ENCODE results near the gene OSTN.

The OSTN gene

GRCh38 chr3:191302451-191302850, 103.4 kb downstream of the OSTN start:
- Histone ChIP-seq H3K27me3 (ENCODE audit: insufficient read depth, poor library complexity, severe bottlenecking) (no peaks in the 10 kb centered on the region), H3K4me3 (replicated peaks; ENCODE audit: insufficient read depth, low read length) (no peak overlapping the region), H3K27ac (replicated peaks) (no peak overlapping the region)
- DNase-seq (ENCODE audit: low read depth in 1 of 2, low spot score in 1 of 2): no peak
- TF ChIP-seq, protein P1, sequence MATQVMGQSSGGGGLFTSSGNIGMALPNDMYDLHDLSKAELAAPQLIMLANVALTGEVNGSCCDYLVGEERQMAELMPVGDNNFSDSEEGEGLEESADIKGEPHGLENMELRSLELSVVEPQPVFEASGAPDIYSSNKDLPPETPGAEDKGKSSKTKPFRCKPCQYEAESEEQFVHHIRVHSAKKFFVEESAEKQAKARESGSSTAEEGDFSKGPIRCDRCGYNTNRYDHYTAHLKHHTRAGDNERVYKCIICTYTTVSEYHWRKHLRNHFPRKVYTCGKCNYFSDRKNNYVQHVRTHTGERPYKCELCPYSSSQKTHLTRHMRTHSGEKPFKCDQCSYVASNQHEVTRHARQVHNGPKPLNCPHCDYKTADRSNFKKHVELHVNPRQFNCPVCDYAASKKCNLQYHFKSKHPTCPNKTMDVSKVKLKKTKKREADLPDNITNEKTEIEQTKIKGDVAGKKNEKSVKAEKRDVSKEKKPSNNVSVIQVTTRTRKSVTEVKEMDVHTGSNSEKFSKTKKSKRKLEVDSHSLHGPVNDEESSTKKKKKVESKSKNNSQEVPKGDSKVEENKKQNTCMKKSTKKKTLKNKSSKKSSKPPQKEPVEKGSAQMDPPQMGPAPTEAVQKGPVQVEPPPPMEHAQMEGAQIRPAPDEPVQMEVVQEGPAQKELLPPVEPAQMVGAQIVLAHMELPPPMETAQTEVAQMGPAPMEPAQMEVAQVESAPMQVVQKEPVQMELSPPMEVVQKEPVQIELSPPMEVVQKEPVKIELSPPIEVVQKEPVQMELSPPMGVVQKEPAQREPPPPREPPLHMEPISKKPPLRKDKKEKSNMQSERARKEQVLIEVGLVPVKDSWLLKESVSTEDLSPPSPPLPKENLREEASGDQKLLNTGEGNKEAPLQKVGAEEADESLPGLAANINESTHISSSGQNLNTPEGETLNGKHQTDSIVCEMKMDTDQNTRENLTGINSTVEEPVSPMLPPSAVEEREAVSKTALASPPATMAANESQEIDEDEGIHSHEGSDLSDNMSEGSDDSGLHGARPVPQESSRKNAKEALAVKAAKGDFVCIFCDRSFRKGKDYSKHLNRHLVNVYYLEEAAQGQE (IDR thresholded peaks at IDR 0.05; ENCODE audit: insufficient replicate concordance, low read depth): no peak
- TF ChIP-seq POLR2AphosphoS5 (IDR thresholded peaks at IDR 0.05; ENCODE audit: low read depth) (no peak), SPI1 (IDR thresholded peaks at IDR 0.05; ENCODE audit: borderline replicate concordance, low read depth) (no peak), GABPA (IDR thresholded peaks at IDR 0.05; ENCODE audit: low read depth) (no peak)
- TF ChIP-seq, protein P2, sequence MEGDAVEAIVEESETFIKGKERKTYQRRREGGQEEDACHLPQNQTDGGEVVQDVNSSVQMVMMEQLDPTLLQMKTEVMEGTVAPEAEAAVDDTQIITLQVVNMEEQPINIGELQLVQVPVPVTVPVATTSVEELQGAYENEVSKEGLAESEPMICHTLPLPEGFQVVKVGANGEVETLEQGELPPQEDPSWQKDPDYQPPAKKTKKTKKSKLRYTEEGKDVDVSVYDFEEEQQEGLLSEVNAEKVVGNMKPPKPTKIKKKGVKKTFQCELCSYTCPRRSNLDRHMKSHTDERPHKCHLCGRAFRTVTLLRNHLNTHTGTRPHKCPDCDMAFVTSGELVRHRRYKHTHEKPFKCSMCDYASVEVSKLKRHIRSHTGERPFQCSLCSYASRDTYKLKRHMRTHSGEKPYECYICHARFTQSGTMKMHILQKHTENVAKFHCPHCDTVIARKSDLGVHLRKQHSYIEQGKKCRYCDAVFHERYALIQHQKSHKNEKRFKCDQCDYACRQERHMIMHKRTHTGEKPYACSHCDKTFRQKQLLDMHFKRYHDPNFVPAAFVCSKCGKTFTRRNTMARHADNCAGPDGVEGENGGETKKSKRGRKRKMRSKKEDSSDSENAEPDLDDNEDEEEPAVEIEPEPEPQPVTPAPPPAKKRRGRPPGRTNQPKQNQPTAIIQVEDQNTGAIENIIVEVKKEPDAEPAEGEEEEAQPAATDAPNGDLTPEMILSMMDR (IDR thresholded peaks at IDR 0.05; ENCODE audit: insufficient read depth, low read length): no peak

DNA sequence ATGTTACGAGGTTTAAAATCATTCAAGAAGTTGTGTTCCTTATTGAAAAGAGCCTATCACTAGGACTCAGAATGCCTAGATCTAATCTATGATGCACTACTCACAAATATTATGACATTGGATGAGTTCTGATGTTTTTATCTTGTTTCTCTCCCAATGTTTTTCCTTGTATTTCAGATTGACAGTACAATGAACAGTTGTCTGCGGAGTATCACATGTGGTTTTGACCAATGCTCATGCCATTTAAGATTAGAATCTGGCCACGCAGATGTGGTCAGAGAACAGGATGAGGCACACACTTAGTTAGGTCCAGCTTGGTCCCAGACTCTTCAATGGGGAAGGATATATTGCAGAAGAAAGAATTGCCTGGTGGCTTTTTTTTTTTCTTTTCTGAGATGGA, 104.6 kb downstream of the OSTN start:
- TF ChIP-seq GABPA (IDR thresholded peaks at IDR 0.05; ENCODE audit: low read depth) (no peak), SPI1 (IDR thresholded peaks at IDR 0.05; ENCODE audit: borderline replicate concordance, low read depth) (no peak)
- Histone ChIP-seq H3K27me3 (ENCODE audit: insufficient read depth, poor library complexity, severe bottlenecking) (no peaks in the 10 kb centered on the region), H3K4me3 (replicated peaks; ENCODE audit: insufficient read depth, low read length) (no peak overlapping the region), H3K27ac (replicated peaks) (no peak overlapping the region)
- no peak for DNase-seq (ENCODE audit: low read depth in 1 of 2, low spot score in 1 of 2)

DNA sequence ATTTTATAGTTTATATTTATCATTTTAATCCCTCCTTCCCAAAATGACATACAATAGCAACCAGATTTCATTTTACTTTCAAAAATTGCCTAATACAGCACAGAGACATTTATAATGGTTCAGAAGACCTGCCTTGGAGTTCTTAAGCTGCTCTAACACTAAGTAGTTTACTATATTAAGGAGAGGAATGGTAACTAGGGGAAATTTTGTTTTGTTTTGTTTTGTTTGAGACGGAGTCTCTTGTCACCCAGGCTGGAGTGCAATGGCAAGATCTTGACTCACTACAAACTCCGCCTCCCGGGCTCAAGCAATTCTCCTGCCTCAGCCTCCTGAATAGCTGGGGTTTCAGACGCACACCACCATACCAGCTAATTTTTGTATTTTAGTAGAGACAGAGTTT, 107.4 kb downstream of the OSTN start:
- Histone ChIP-seq H3K27me3 (ENCODE audit: insufficient read depth, poor library complexity, severe bottlenecking) (no peaks in the 10 kb centered on the region), H3K4me3 (replicated peaks; ENCODE audit: insufficient read depth, low read length) (no peak overlapping the region), H3K27ac (replicated peaks) (no peak overlapping the region)
- TF ChIP-seq SPI1 (IDR thresholded peaks at IDR 0.05; ENCODE audit: borderline replicate concordance, low read depth): no peak
- TF ChIP-seq, protein P2 (IDR thresholded peaks at IDR 0.05; ENCODE audit: insufficient read depth, low read length): no peak
- no peak for TF ChIP-seq POLR2AphosphoS5 (IDR thresholded peaks at IDR 0.05; ENCODE audit: low read depth)
- TF ChIP-seq GABPA (IDR thresholded peaks at IDR 0.05; ENCODE audit: low read depth): no peak
- TF ChIP-seq, protein P1 (IDR thresholded peaks at IDR 0.05; ENCODE audit: insufficient replicate concordance, low read depth): no peak
- no peak for DNase-seq (ENCODE audit: low read depth in 1 of 2, low spot score in 1 of 2)

GRCh38 chr3:191307341-191307740, 108.3 kb downstream of the OSTN start:
- H3K27ac ChIP-seq (replicated peaks): no peak overlapping the region
- DNase-seq (ENCODE audit: low read depth in 1 of 2, low spot score in 1 of 2): no peak
- no peak overlapping the region for H3K4me3 ChIP-seq (replicated peaks; ENCODE audit: insufficient read depth, low read length)
- TF ChIP-seq SPI1 (IDR thresholded peaks at IDR 0.05; ENCODE audit: borderline replicate concordance, low read depth) (no peak), POLR2AphosphoS5 (IDR thresholded peaks at IDR 0.05; ENCODE audit: low read depth) (no peak), GABPA (IDR thresholded peaks at IDR 0.05; ENCODE audit: low read depth) (no peak)
- TF ChIP-seq, protein P2 (IDR thresholded peaks at IDR 0.05; ENCODE audit: insufficient read depth, low read length): no peak
- TF ChIP-seq, protein P1 (IDR thresholded peaks at IDR 0.05; ENCODE audit: insufficient replicate concordance, low read depth): no peak
- H3K27me3 ChIP-seq (ENCODE audit: insufficient read depth, poor library complexity, severe bottlenecking): no peaks in the 10 kb centered on the region

All from HL-60 (cell line).